ENCODE data around the gene HELQ.
"Not testable (repeated sequence)": the region's sequence is repeated elsewhere in the genome, so short reads cannot be mapped to it uniquely, and the experiment has no call there.

Gene HELQ

GRCh38 chr4:83455281-83456183 lies at the start of gene HELQ, which contains the start of gene MRPS18C:
HELQ (minus strand) TSS chr4:83455823; CDS start chr4:83455693, 130 bp downstream.
MRPS18C (plus strand) TSS chr4:83456058; CDS start chr4:83456078, 20 bp downstream.
- DNase-seq: peak; percentile 99

- DNase-seq: no peak
Measured at GRCh38 chr4:83504996-83505395, 49.4 kb upstream of the HELQ start.

GRCh38 chr4:83504503-83504902 lies 48.9 kb upstream of the HELQ start:
- no peak for DNase-seq

- DNase-seq: no peak
Measured at GRCh38 chr4:83503974-83504373, 48.4 kb upstream of the HELQ start.

GRCh38 chr4:83501671-83502070 lies 46.0 kb upstream of the HELQ start:
- not testable (repeated sequence) for DNase-seq

- DNase-seq: no peak
Measured at GRCh38 chr4:83498187-83498586, 42.6 kb upstream of the HELQ start.

GRCh38 chr4:83496085-83496917 lies 40.7 kb upstream of the HELQ start:
- not testable (repeated sequence) for DNase-seq

GRCh38 chr4:83490876-83491450 lies 35.3 kb upstream of the HELQ start:
- no peak for DNase-seq

- DNase-seq: no peak
Measured at GRCh38 chr4:83489711-83490326, 34.2 kb upstream of the HELQ start.

- DNase-seq: no peak
Measured at GRCh38 chr4:83486457-83487129, 31.0 kb upstream of the HELQ start.

GRCh38 chr4:83484500-83485461 lies 29.2 kb upstream of the HELQ start, which contains the start of gene ABRAXAS1:
ABRAXAS1 (minus strand) TSS chr4:83485100; CDS start chr4:83485072, 28 bp downstream.
- DNase-seq: peak; percentile 89

- DNase-seq: no peak
Measured at GRCh38 chr4:83473966-83474365, 18.3 kb upstream of the HELQ start.

GRCh38 chr4:83473423-83473822 lies 17.8 kb upstream of the HELQ start:
- no peak for DNase-seq

GRCh38 chr4:83456184-83456501 lies 520 bp upstream of the HELQ start:
- DNase-seq: no peak

- DNase-seq: no peak
Measured at GRCh38 chr4:83454686-83455085, 937 bp downstream of the HELQ start.

GRCh38 chr4:83449009-83449408 lies 6.6 kb downstream of the HELQ start:
- no peak for DNase-seq

- DNase-seq: no peak
Measured at GRCh38 chr4:83440899-83441298, 14.7 kb downstream of the HELQ start.

- DNase-seq: no peak
Measured at GRCh38 chr4:83440148-83440814, 15.3 kb downstream of the HELQ start.

GRCh38 chr4:83438719-83439118 lies 16.9 kb downstream of the HELQ start:
- no peak for DNase-seq

GRCh38 chr4:83436680-83437079 lies 18.9 kb downstream of the HELQ start:
- DNase-seq: no peak
